Fibroblast of the aortic adventitia (primary cell): ENCODE results near the gene MDH1. TPM values are rescaled to one million over a fixed set of nuclear protein-coding genes. Genes with fewer than 3 reads are reported as not detected.

Source experiments
- DNase-seq: peaks from one replicate; pipeline ENCODE4 v3.0.0-alpha.2; 2010; ENCODE audit warnings: low read depth
- H3K4me3 ChIP-seq: 2 replicates; pipeline ENCODE4 v1.5.1; 2011; ENCODE audit warnings: low read depth, mild to moderate bottlenecking, control low read depth, low read length, moderate library complexity
- total RNA-seq: library from RNA; depleted of rRNA; stranded (reverse); fragments of >200 nt; gene quantifications from 2 replicates; pipeline ENCODE4 v1.2.3, GENCODE V29; 2012; ENCODE audit warnings: low replicate concordance
- TF ChIP-seq, protein P1 (sequence below): IDR thresholded peaks from 2 replicates; pipeline ENCODE4 v1.5.1; 2011; ENCODE audit warnings: mild to moderate bottlenecking, low read length, control low read depth, inconsistent platforms; ENCODE audit not compliant: insufficient read depth

Gene MDH1
- total RNA-seq, 1 donor = 152 TPM

DNA sequence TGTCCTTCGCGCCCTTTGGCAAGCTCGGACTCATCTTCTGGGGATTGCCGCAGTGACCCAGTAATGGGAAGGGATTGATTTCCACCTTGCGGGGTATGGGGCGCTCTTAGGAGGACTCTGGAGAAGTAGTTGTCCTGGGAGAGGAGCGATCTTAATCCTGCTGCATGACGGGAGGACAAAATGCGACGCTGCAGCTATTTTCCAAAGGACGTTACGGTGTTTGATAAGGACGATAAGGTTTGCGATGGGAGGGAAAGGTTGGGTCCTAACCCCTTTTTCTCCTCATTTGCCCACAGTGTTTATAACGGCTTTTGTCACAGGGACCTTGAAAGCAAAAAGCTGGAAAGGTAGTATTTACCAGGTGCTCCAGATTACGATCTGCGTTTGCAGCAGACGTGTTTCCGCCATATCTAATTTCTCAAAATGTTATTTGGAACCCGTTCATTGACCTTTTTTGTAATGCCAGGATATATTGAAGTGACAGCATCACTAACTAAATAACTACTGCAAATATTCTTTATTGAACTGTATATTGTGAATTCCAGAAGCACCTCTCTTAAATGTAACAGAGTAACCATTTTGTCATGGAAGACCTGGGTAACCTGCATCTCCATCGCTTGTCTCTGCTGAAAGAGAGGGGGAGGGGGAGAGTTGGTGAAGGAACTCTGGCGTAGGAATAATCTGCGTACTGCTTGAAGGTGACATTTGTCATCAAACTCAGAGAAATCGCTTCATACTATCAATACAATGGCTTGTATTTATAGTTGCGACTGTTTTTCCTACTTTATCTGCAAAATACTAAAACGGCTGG, 590 bp downstream of the MDH1 start:
- H3K4me3 ChIP-seq = peak overlapping the region; percentile 97
- no peak for DNase-seq
- TF ChIP-seq, protein P1, sequence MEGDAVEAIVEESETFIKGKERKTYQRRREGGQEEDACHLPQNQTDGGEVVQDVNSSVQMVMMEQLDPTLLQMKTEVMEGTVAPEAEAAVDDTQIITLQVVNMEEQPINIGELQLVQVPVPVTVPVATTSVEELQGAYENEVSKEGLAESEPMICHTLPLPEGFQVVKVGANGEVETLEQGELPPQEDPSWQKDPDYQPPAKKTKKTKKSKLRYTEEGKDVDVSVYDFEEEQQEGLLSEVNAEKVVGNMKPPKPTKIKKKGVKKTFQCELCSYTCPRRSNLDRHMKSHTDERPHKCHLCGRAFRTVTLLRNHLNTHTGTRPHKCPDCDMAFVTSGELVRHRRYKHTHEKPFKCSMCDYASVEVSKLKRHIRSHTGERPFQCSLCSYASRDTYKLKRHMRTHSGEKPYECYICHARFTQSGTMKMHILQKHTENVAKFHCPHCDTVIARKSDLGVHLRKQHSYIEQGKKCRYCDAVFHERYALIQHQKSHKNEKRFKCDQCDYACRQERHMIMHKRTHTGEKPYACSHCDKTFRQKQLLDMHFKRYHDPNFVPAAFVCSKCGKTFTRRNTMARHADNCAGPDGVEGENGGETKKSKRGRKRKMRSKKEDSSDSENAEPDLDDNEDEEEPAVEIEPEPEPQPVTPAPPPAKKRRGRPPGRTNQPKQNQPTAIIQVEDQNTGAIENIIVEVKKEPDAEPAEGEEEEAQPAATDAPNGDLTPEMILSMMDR = no peak

DNA sequence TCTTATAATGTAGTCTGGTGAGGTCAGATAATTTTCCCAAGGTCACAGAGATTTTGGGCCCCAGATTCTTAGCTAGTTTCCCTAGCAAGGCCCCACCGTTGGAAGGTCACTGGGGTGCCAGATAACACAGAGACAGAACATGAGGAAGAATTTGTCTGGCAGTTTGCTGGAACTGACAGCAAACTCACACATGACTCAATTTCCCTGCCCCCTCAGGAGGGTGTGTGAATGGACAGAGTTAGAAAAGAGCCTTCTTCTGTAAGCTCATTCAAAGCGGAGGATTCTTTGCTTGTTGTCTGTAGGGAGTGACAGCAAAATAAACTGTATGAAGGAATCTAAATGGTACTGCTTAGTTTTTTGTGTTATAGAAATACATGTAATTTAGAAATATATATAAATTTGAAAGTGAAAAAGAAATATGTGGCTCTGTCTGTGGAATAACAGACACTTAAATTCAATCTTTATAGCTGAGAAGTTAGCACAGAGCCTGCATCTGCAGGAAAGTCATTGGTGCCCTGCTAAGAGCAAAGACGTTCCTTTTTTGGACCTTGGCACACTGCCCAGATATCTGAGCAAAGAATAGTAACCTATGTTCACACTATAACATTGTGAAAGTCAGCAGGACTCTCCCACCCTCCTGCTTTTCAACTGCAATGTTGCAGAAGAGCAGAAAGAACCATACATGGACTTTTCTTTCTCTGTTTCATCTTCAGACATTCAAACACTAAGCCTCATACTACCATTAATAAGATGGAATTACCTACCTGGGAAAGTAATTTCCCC, 2.1 kb downstream of the MDH1 start:
- TF ChIP-seq, protein P1 = no peak
- no peak overlapping the region for H3K4me3 ChIP-seq
- no peak for DNase-seq

DNA sequence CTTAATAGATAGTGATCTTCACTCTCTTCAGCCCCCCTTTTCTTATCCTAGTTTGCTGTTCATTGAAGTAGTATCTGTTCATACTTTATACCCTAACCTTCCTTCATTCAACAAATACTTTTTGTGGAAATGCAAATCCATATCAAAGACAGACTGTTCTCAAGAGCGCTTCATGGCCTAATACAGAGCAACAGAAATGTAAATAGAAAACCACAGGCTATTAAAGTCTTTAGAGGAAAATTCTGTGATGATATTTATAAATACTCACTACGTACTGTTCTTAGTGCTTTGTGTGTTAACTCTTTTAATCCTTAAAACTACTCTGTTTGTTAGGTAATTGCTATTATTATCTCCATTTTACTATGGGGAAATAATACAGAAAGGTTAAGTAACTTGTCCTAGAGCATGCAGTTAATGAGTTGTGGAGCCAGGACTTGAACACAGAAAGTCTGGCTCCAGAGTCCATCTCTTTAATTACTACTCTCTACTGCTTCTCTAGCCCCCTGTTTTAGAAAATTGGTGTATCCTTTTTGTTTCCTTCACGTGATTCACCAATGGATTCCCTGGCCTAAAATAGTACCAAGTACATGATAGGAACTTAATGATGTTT, 2.9 kb downstream of the MDH1 start:
- TF ChIP-seq, protein P1 = no peak
- H3K4me3 ChIP-seq = no peak overlapping the region
- DNase-seq = no peak

DNA sequence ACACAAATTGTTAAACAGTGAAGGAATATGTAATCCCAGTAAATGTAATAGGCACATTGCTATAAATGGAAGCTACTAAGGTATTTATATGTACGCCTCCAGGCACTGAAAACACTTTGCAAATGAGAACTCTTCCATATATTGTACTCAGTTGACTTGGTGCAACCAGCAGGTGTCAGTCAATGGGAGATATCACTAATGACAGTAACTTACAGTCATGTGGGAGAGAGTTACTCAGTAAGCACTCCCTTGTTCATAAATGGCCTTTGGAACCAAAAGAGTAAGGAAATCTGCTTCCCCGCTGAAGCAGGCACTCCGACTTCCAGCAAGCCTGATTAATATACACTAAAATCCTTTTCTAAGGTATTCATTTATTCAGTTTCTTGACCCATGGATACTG, 5.9 kb downstream of the MDH1 start:
- H3K4me3 ChIP-seq = no peak overlapping the region
- TF ChIP-seq, protein P1 = no peak
- DNase-seq = no peak

DNA sequence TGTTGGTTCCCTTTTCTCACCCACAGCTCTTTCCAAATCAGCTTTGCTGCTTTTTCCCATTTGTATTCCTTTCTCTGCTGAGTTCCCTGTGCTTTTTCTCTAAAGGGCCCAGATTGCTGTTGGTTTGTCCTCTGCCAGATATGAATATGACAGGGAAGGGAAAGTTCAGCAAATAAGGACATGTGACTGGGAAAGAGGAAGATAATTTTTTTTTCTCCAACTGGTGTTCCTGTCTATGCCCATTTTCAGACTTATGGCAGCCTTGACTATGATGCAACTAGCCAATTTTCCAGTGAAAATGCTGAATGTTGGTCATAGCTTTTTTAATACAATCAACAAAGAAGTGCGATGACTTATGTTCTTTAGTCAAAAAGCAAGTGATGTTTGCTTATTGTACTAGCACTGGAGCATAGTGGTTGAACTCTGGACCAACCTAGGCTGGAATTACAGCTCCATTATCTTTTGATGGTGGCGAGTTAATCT, 7.7 kb downstream of the MDH1 start:
- TF ChIP-seq, protein P1 = no peak

DNA sequence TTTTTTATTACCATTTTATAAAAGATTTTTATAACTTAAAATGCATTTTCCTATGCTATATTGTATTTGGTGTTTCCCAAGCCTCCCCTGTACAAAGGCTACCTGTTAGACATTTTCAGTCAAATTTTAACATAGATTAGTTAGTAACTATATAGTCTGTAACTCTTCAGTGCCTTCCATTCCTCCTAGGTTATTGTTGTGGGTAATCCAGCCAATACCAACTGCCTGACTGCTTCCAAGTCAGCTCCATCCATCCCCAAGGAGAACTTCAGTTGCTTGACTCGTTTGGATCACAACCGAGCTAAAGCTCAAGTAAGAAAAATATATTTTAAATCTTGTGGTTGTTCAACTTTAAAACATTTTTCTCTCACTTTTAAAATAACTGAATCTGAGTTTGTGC, 10.2 kb downstream of the MDH1 start:
- DNase-seq = no peak
- no peak overlapping the region for H3K4me3 ChIP-seq
- TF ChIP-seq, protein P1 = no peak

More for the DNA sequence above, 7.7 kb downstream of the MDH1 start:
- no peak overlapping the region for H3K4me3 ChIP-seq
- no peak for DNase-seq
